Daoy (cell line): ENCODE data around the gene MTOR. TPM values are rescaled to one million over a fixed set of nuclear protein-coding genes. Genes with fewer than 3 reads are reported as not detected.
A peak's percentile ranks its signal among the peaks of the same experiment; 100 is the strongest.

ENCODE experiments used
- DNase-seq: peaks from one replicate; pipeline ENCODE4 v3.0.0-alpha.2; 2015; ENCODE audit warnings: low read depth
- total RNA-seq: library from RNA; depleted of rRNA; stranded (reverse); fragments of >200 nt; shearing (Covaris generic); gene quantifications from 2 replicates; pipeline ENCODE4 v1.2.3, GENCODE V29; 2014

MTOR gene
- total RNA-seq, 1 experiment from 2014 or later = 34.8 TPM

GRCh38 chr1:11151114-11151513 is 111.2 kb downstream of the MTOR start:
- no peak for DNase-seq

- DNase-seq = no peak
These were observed 112.0 kb downstream of the MTOR start for GRCh38 chr1:11150326-11150725.

- DNase-seq = no peak
These were observed 115.1 kb downstream of the MTOR start for GRCh38 chr1:11147197-11147770.

- DNase-seq = no peak
These were observed 116.6 kb downstream of the MTOR start for GRCh38 chr1:11145741-11146140.

GRCh38 chr1:11144570-11145256 is 117.6 kb downstream of the MTOR start:
- no peak for DNase-seq

GRCh38 chr1:11143907-11144306 is 118.4 kb downstream of the MTOR start:
- no peak for DNase-seq

GRCh38 chr1:11143401-11143800 is 119.0 kb downstream of the MTOR start:
- DNase-seq = no peak

GRCh38 chr1:11142618-11143391 is 119.5 kb downstream of the MTOR start:
- DNase-seq = no peak

- DNase-seq = no peak
These were observed 123.4 kb downstream of the MTOR start for GRCh38 chr1:11138952-11139351.

GRCh38 chr1:11138029-11138428 is 124.3 kb downstream of the MTOR start:
- DNase-seq = no peak

GRCh38 chr1:11134898-11135266 is 127.5 kb downstream of the MTOR start:
- no peak for DNase-seq

GRCh38 chr1:11134251-11134897 is 128.0 kb downstream of the MTOR start:
- DNase-seq = peak; percentile 28

- no peak for DNase-seq
These were observed 129.6 kb downstream of the MTOR start for GRCh38 chr1:11132563-11133293.

- no peak for DNase-seq
These were observed 130.5 kb downstream of the MTOR start for GRCh38 chr1:11131816-11132215.

- no peak for DNase-seq
These were observed 131.9 kb downstream of the MTOR start for GRCh38 chr1:11130406-11130805.

- no peak for DNase-seq
These were observed 132.5 kb downstream of the MTOR start for GRCh38 chr1:11129649-11130390.

- no peak for DNase-seq
These were observed 135.8 kb downstream of the MTOR start for GRCh38 chr1:11126569-11126968.

GRCh38 chr1:11125931-11126330 is 136.4 kb downstream of the MTOR start:
- no peak for DNase-seq

- no peak for DNase-seq
These were observed 137.4 kb downstream of the MTOR start for GRCh38 chr1:11124965-11125364.

GRCh38 chr1:11116318-11116717 is 146.0 kb downstream of the MTOR start:
- DNase-seq = no peak

GRCh38 chr1:11114966-11115365 is 147.4 kb downstream of the MTOR start:
- no peak for DNase-seq
